NCI-H446 treated with DMSO at 0.1 percent for 48 hours (cell line): ENCODE measurements around the gene CLPTM1.
"Not testable (repeated sequence)": the region's sequence is repeated elsewhere in the genome, so short reads cannot be mapped to it uniquely, and the experiment has no call there.

Experiments used
- DNase-seq: peaks from one replicate; lab custom pipeline; 2025; lab: John Stamatoyannopoulos, UW

The CLPTM1 gene

DNA sequence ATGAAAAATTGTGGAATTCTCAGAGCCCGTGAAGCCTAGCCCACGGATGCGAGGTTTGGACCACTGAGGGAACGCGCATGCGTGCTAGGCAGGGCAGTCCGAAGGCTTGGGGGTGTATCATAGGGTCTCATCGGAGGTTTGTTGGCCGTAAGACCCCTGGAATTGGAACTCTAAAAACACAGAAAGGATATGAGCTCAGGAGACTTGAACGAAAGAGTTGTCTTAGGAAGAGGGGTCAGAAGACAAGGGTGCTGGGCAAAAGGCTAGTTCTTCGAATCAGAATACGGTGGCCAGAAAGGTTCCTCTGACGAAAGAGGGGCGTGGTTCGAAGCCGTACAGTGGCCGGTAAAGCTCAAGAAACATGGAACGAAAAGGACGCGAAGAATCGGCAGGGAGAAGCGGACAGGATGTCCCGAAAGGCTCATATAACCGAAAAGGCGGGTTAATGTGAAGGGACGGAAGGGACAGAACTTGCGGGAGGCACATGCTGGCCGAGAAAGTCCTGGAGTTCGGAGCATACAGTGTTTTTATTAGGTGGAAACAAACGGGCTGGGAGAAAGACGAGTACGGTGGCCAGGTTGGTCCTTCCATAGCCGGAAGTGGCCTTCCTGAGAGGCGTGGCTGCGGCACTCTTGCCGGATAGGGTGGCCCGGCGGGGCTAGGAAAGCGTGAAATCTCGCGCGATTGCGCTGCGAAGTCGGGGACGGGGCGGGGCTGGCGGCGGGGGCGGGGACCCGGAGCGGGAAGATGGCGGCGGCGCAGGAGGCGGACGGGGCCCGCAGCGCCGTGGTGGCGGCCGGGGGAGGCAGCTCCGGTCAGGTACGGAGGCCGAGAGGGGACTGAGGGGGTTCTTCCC, at the start of gene CLPTM1:
Gene CLPTM1 (plus strand): TSS at position 732 of the 856 bp plus-strand sequence. CDS start 16 bp downstream, at position 748.
- peak; percentile 92 for DNase-seq

GRCh38 chr19:44905437-44906160, 49.6 kb upstream of the CLPTM1 start, which contains the start of gene APOE:
TSS of gene APOE (plus strand) at chr19:44905796. CDS start at chr19:44906625, 829 bp downstream.
- DNase-seq, result no peak

DNA sequence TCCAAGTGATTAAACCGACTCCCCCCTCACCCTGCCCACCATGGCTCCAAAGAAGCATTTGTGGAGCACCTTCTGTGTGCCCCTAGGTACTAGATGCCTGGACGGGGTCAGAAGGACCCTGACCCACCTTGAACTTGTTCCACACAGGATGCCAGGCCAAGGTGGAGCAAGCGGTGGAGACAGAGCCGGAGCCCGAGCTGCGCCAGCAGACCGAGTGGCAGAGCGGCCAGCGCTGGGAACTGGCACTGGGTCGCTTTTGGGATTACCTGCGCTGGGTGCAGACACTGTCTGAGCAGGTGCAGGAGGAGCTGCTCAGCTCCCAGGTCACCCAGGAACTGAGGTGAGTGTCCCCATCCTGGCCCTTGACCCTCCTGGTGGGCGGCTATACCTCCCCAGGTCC, 47.6 kb upstream of the CLPTM1 start:
- DNase-seq, result no peak

GRCh38 chr19:44908074-44908835, 46.9 kb upstream of the CLPTM1 start:
- DNase-seq, result no peak

DNA sequence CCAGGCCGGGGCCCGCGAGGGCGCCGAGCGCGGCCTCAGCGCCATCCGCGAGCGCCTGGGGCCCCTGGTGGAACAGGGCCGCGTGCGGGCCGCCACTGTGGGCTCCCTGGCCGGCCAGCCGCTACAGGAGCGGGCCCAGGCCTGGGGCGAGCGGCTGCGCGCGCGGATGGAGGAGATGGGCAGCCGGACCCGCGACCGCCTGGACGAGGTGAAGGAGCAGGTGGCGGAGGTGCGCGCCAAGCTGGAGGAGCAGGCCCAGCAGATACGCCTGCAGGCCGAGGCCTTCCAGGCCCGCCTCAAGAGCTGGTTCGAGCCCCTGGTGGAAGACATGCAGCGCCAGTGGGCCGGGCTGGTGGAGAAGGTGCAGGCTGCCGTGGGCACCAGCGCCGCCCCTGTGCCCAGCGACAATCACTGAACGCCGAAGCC, 46.3 kb upstream of the CLPTM1 start:
- DNase-seq, result no peak

- DNase-seq, result no peak
Measured at GRCh38 chr19:44909775-44910174, 45.4 kb upstream of the CLPTM1 start.

DNA sequence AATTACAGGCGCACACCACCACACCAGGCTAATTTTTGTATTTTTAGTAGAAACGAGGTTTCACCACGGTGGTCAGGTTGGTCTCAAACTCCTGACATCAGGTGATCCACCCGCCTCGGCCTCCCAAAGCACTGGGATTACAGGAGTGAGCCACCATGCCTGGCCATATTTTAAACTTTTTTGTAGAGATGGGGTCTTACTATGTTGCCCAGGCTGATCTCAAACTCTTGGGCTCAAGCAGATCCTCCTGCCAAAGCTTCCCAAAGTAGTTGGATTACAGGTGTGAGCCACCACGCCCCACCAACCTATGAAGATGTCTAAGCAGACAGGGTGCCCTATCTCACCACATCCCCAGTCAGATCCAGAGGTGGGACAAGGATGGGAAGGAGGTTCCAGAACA, 43.3 kb upstream of the CLPTM1 start:
- DNase-seq, result not testable (repeated sequence)

GRCh38 chr19:44912854-44913253, 42.3 kb upstream of the CLPTM1 start:
- peak; percentile 38 for DNase-seq

- DNase-seq, result not testable (repeated sequence)
Measured at GRCh38 chr19:44913512-44914432, 41.4 kb upstream of the CLPTM1 start.

DNA sequence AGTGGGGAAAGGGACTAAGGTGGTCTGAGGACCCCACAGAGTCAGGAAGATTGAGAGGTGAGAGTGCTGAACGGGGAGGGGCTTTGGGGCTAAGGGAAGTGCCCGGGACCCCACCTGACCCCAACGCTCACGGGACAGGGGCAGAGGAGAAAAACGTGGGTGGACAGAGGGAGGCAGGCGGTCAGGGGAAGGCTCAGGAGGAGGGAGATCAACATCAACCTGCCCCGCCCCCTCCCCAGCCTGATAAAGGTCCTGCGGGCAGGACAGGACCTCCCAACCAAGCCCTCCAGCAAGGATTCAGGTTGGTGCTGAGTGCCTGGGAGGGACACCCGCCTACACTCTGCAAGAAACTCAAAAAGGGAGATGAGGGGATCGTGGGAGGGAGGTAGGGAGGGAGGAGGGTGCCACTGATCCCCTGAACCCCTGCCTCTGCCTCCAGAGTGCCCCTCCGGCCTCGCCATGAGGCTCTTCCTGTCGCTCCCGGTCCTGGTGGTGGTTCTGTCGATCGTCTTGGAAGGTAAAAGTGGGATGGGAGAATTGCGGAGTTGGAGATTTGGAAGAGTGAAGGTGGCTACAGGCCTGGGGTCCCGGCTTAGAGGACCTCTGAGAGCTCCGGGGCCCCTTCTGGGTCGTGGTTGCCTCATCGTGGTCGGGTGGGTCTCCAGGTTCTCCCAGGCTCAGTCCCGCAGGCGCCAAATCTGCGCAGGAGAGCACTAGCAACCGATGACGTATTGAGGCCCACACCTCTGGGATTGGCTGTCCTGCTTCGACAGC, 40.6 kb upstream of the CLPTM1 start, which contains the start of gene APOC1:
Gene APOC1 (plus strand): TSS at position 176 of the 774 bp plus-strand sequence. CDS start 284 bp downstream, at position 460.
- DNase-seq, result peak; percentile 76

GRCh38 chr19:44924243-44924725, 30.9 kb upstream of the CLPTM1 start:
- no peak for DNase-seq

DNA sequence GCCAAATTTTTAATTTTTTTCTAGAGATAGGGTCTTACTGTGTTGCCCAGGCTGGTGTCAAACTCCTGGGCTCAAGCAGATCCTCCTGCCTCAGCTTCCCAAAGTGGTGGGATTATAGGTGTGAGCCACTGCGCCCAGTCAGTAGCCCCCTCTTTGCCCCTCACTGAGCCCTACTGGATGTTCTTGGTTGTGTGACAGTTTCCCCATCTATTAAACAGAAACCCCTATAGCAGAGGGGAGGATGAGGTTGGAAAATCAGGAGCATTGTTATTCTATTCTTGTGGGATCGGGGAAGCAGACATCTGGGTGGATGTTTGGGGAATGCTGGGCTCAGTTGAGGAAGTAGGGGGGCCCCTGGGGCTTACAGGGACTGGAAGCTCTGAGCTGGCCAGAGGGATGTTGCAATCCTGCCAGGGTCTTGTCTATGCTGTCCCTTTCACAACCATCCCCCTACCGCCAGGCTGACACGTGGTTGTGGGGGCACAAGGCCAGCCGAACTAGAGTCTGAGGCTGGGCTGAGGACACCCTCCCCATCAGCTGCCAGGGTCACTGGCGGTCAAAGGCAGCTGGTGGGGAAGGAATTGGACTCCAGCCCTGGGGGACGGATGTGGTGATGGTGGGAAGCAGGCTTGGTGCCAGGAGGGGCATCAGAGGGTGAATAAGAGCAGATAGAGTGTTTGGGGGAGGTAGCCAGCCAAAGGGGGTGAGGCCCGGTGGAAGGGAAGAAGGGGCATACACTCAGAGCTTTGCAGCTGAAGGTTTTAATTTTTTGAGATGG, 29.9 kb upstream of the CLPTM1 start:
- no peak for DNase-seq

- not testable (repeated sequence) for DNase-seq
Measured at GRCh38 chr19:44926245-44927077, 28.7 kb upstream of the CLPTM1 start.

DNA sequence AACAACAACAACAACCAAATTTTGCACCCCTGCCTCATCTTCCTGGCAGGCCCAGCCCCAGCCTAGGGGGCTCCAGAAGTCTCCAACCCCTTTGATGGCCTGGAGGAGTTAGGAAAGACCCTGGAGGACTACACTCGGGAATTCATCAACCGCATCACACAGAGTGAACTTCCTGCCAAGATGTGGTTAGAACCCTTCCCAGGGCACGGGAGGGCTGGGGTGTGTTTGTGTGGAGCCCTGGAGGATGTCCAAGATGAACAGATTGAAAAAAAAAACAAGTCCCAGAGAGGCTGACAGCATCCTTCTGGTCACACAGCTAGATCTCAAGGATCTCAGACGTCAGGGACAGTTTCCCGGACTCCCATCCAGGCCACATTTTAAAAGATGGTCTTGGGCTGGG, 27.4 kb upstream of the CLPTM1 start:
- DNase-seq, result peak; percentile 38

DNA sequence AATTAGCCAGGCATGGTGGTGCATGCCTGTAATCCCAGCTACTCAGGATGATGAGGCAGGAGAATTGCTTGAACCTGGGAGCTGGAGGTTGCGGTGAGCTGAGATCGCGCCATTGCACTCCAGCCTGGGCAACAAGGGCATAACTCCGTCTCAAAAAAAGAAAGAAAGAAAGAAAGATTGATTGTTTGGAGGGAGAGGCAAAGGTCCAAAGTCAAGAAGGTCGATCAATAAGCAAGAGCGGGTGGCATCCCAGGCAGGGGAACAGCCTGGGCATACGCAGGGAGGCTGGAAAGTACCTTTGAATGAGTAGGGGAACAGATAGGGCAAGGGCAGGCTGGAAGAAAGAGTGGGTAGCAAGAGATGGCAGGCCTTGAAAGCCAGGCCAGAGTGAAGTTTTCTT, 25.1 kb upstream of the CLPTM1 start:
- DNase-seq, result no peak

GRCh38 chr19:44931541-44931940, 23.6 kb upstream of the CLPTM1 start:
- DNase-seq, result no peak

- DNase-seq, result no peak
Measured at GRCh38 chr19:44939668-44940067, 15.5 kb upstream of the CLPTM1 start.

DNA sequence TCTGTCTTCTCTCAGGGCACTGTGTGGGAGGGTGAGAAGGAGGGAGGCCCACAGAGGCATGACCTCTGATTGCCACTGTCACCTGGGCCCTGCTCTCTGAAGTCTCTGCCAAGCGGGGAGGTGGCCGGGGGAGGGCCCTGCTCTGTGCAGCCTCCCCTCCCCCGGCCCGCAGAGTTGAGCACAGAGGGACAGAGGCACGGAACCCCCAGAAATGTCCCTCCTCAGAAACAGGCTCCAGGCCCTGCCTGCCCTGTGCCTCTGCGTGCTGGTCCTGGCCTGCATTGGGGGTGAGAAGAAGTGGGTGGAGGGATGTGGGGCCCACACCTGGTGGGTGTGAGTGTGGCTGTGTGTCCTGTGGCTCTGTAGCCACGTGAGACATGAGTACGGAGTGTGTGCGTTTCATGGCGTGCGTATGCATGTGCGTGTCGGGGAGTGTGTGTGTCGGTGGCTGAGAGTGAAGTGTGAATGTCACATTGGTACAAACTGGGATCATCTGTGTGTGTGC, 13.1 kb upstream of the CLPTM1 start, which contains the start of gene APOC4:
Gene APOC4 (plus strand): TSS at position 171 of the 505 bp plus-strand sequence. CDS start 41 bp downstream, at position 212.
- no peak for DNase-seq
